BJ (cell line): Measurements from ENCODE around the gene REEP1. TPM values are rescaled to one million over a fixed set of nuclear protein-coding genes. Genes with fewer than 3 reads are reported as not detected.

Experiments
- CTCF ChIA-PET: fragments of 350-600 bp; formaldehyde crosslinking; extraction: SDS; loops from one replicate; lab custom pipeline; 2021; ENCODE audit warnings: antibody characterized with exemption, inconsistent platforms; lab: Yijun Ruan, JAX
- POLR2A ChIA-PET: fragments of 300-600 bp; sonication (Branson Sonifier 250); formaldehyde crosslinking; extraction: SDS; loops from one replicate; lab custom pipeline; 2021; ENCODE audit warnings: antibody characterized with exemption; lab: Charles Lee
- DNase-seq: peaks from one replicate; pipeline ENCODE4 v3.0.0-alpha.2; 2011; ENCODE audit warnings: low read depth
- H3K27me3 ChIP-seq: 2 replicates; pipeline ENCODE4 v1.6.0; 2011; ENCODE audit warnings: low read length; ENCODE audit not compliant: control insufficient read depth, insufficient read depth
- H3K36me3 ChIP-seq: 2 replicates; pipeline ENCODE4 v1.5.1; 2011; ENCODE audit warnings: low read length; ENCODE audit not compliant: control insufficient read depth, insufficient read depth
- H3K4me3 ChIP-seq: 2 replicates; pipeline ENCODE4 v1.5.1; 2011; ENCODE audit warnings: low read depth, mild to moderate bottlenecking, control low read depth, low read length
- CTCF ChIP-seq: IDR thresholded peaks from 2 replicates; pipeline ENCODE4 v1.5.1; 2011; ENCODE audit warnings: low read depth, mild to moderate bottlenecking, control low read depth, inconsistent platforms, low read length, moderate library complexity; ENCODE audit not compliant: insufficient read depth
- polyA plus RNA-seq: library from polyadenylated mRNA; depleted of rRNA; stranded (reverse); fragments of >200 nt; gene quantifications from 2 replicates; pipeline ENCODE4 v1.2.3, GENCODE V29; 2011

The REEP1 gene
- polyA plus RNA-seq, 1 experiment: 0.13 TPM

- CTCF ChIA-PET: interaction anchor here (0.6 to 7.1 kb wide), 2 partner anchors 144 to 383 kb away, joined by 3 to 66 read pairs; no protein-coding TSS in a partner anchor
These were observed 110.5 kb downstream of the REEP1 start for GRCh38 chr2:86226636-86227520.

GRCh38 chr2:86226070-86226469, 111.4 kb downstream of the REEP1 start:
- no peak for DNase-seq
- Histone ChIP-seq H3K4me3 (no peak overlapping the region), H3K27me3 (no peaks in the 10 kb centered on the region), H3K36me3 (no peaks in the 10 kb centered on the region)
- POLR2A ChIA-PET: no interaction called here
- TF ChIP-seq CTCF: no peak
- CTCF ChIA-PET: interaction anchor here (0.6 to 7.1 kb wide), 2 partner anchors 145 to 384 kb away, joined by 3 to 66 read pairs; no protein-coding TSS in a partner anchor

More at GRCh38 chr2:86226636-86227520, 110.5 kb downstream of the REEP1 start:
- H3K27me3 ChIP-seq: no peaks in the 10 kb centered on the region; the same call in 1 of the 2 replicates
- POLR2A ChIA-PET: no interaction called here
- H3K36me3 ChIP-seq: no peaks in the 10 kb centered on the region
- no peak for TF ChIP-seq CTCF
- DNase-seq: no peak
- H3K4me3 ChIP-seq: no peak overlapping the region

- H3K27me3 ChIP-seq: no peaks in the 10 kb centered on the region
- H3K4me3 ChIP-seq: no peak overlapping the region
- H3K36me3 ChIP-seq: no peaks in the 10 kb centered on the region
- POLR2A ChIA-PET: no interaction called here
- CTCF ChIA-PET: interaction anchor here (1.2 to 7.1 kb wide), 2 partner anchors 146 to 529 kb away, joined by 3 to 66 read pairs; no protein-coding TSS in a partner anchor
- TF ChIP-seq CTCF: no peak
- no peak for DNase-seq
These were observed 111.8 kb downstream of the REEP1 start for GRCh38 chr2:86225581-86225980.

- no peak for TF ChIP-seq CTCF
- no peaks in the 10 kb centered on the region for H3K36me3 ChIP-seq
- ChIA-PET POLR2A (no interaction called here), CTCF (interaction anchor here (1.2 to 7.1 kb wide), 2 partner anchors 146 to 530 kb away, joined by 3 to 66 read pairs; no protein-coding TSS in a partner anchor)
- H3K27me3 ChIP-seq: no peaks in the 10 kb centered on the region
- no peak for DNase-seq
- no peak overlapping the region for H3K4me3 ChIP-seq
These were observed 112.6 kb downstream of the REEP1 start for GRCh38 chr2:86224645-86225355.
